IPS-15b (cell line): ENCODE measurements around the gene EIF4E3.

Source experiments
- H3K27me3 ChIP-seq: one replicate; pipeline ENCODE4 v1.6.1; 2013; ENCODE audit warnings: low read length; ENCODE audit not compliant: control insufficient read depth, insufficient read depth
- H3K36me3 ChIP-seq: one replicate; pipeline ENCODE4 v1.6.1; 2013; ENCODE audit warnings: low read length; ENCODE audit not compliant: control insufficient read depth, insufficient read depth
- H3K4me1 ChIP-seq: one replicate; pipeline ENCODE4 v1.6.1; 2013; ENCODE audit warnings: mild to moderate bottlenecking, low read length; ENCODE audit not compliant: control insufficient read depth, insufficient read depth
- H3K4me3 ChIP-seq: one replicate; pipeline ENCODE4 v1.5.1; 2013; ENCODE audit warnings: low read depth, low read length
- H3K9ac ChIP-seq: one replicate; pipeline ENCODE4 v1.6.1; 2013; ENCODE audit warnings: low read depth, mild to moderate bottlenecking, low read length
- H3K9me3 ChIP-seq: one replicate; pipeline ENCODE4 v1.6.1; 2013; ENCODE audit warnings: mild to moderate bottlenecking, low read length; ENCODE audit not compliant: control insufficient read depth, insufficient read depth

Gene EIF4E3

GRCh38 chr3:71702131-71703024 is 22.8 kb downstream of the EIF4E3 start:
- no peak overlapping the region for H3K9ac ChIP-seq
- H3K9me3 ChIP-seq: no peaks in the 10 kb centered on the region
- no peaks in the 10 kb centered on the region for H3K27me3 ChIP-seq
- H3K4me1 ChIP-seq: no peaks in the 10 kb centered on the region
- no peak overlapping the region for H3K4me3 ChIP-seq
- H3K36me3 ChIP-seq: no peaks in the 10 kb centered on the region

- no peak overlapping the region for H3K9ac ChIP-seq
- H3K27me3 ChIP-seq: no peaks in the 10 kb centered on the region
- no peak overlapping the region for H3K4me3 ChIP-seq
- no peaks in the 10 kb centered on the region for H3K9me3 ChIP-seq
- H3K36me3 ChIP-seq: no peaks in the 10 kb centered on the region
- H3K4me1 ChIP-seq: no peaks in the 10 kb centered on the region
Measured at GRCh38 chr3:71701251-71701762, 23.9 kb downstream of the EIF4E3 start.

- Histone ChIP-seq H3K36me3 (no peaks in the 10 kb centered on the region), H3K9me3 (no peaks in the 10 kb centered on the region), H3K27me3 (no peaks in the 10 kb centered on the region), H3K4me1 (peaks cover 13% of the 10 kb centered on the region), H3K4me3 (no peak overlapping the region), H3K9ac (no peak overlapping the region)
Measured at GRCh38 chr3:71695000-71695482, 30.2 kb downstream of the EIF4E3 start.

GRCh38 chr3:71694358-71694999 is 30.7 kb downstream of the EIF4E3 start:
- no peaks in the 10 kb centered on the region for H3K27me3 ChIP-seq

GRCh38 chr3:71693641-71694040 is 31.6 kb downstream of the EIF4E3 start:
- no peak overlapping the region for H3K9ac ChIP-seq
- H3K4me3 ChIP-seq: no peak overlapping the region
- H3K36me3 ChIP-seq: no peaks in the 10 kb centered on the region
- no peaks in the 10 kb centered on the region for H3K9me3 ChIP-seq
- peaks cover 19% of the 10 kb centered on the region for H3K4me1 ChIP-seq
- no peaks in the 10 kb centered on the region for H3K27me3 ChIP-seq

More at GRCh38 chr3:71694358-71694999, 30.7 kb downstream of the EIF4E3 start:
- H3K9me3 ChIP-seq: no peaks in the 10 kb centered on the region
- H3K4me1 ChIP-seq: peaks cover 15% of the 10 kb centered on the region
- no peaks in the 10 kb centered on the region for H3K36me3 ChIP-seq
- H3K4me3 ChIP-seq: no peak overlapping the region
- H3K9ac ChIP-seq: no peak overlapping the region

- H3K27me3 ChIP-seq: no peaks in the 10 kb centered on the region
Measured at GRCh38 chr3:71692139-71692538, 33.1 kb downstream of the EIF4E3 start.

GRCh38 chr3:71690341-71690841 is 34.8 kb downstream of the EIF4E3 start:
- Histone ChIP-seq H3K4me3 (no peak overlapping the region), H3K9ac (no peak overlapping the region), H3K9me3 (no peaks in the 10 kb centered on the region), H3K4me1 (peaks cover 27% of the 10 kb centered on the region), H3K36me3 (no peaks in the 10 kb centered on the region), H3K27me3 (no peaks in the 10 kb centered on the region)

More at GRCh38 chr3:71692139-71692538, 33.1 kb downstream of the EIF4E3 start:
- H3K9ac ChIP-seq: no peak overlapping the region
- no peaks in the 10 kb centered on the region for H3K36me3 ChIP-seq
- peaks cover 27% of the 10 kb centered on the region for H3K4me1 ChIP-seq
- no peak overlapping the region for H3K4me3 ChIP-seq
- no peaks in the 10 kb centered on the region for H3K9me3 ChIP-seq

- no peak overlapping the region for H3K4me3 ChIP-seq
- no peaks in the 10 kb centered on the region for H3K27me3 ChIP-seq
Measured at GRCh38 chr3:71689291-71689690, 35.9 kb downstream of the EIF4E3 start.

GRCh38 chr3:71688121-71688520 is 37.1 kb downstream of the EIF4E3 start:
- Histone ChIP-seq H3K9ac (no peak overlapping the region), H3K9me3 (no peaks in the 10 kb centered on the region), H3K36me3 (no peaks in the 10 kb centered on the region), H3K4me1 (peaks cover 35% of the 10 kb centered on the region), H3K27me3 (no peaks in the 10 kb centered on the region), H3K4me3 (no peak overlapping the region)

More at GRCh38 chr3:71689291-71689690, 35.9 kb downstream of the EIF4E3 start:
- Histone ChIP-seq H3K36me3 (no peaks in the 10 kb centered on the region), H3K4me1 (peaks cover 33% of the 10 kb centered on the region), H3K9me3 (no peaks in the 10 kb centered on the region), H3K9ac (no peak overlapping the region)

- Histone ChIP-seq H3K9ac (no peak overlapping the region), H3K4me1 (peaks cover 31% of the 10 kb centered on the region), H3K36me3 (no peaks in the 10 kb centered on the region), H3K9me3 (no peaks in the 10 kb centered on the region), H3K4me3 (no peak overlapping the region), H3K27me3 (no peaks in the 10 kb centered on the region)
Measured at GRCh38 chr3:71685686-71686085, 39.5 kb downstream of the EIF4E3 start.

- Histone ChIP-seq H3K27me3 (no peaks in the 10 kb centered on the region), H3K4me1 (peaks cover 23% of the 10 kb centered on the region), H3K4me3 (no peak overlapping the region), H3K9ac (no peak overlapping the region), H3K36me3 (no peaks in the 10 kb centered on the region), H3K9me3 (no peaks in the 10 kb centered on the region)
Measured at GRCh38 chr3:71684757-71685386, 40.3 kb downstream of the EIF4E3 start.
